Upper lobe of right lung (tissue), 1 donor: ENCODE measurements around the gene IGF2BP3. TPM values are rescaled to one million over a fixed set of nuclear protein-coding genes. Genes with fewer than 3 reads are reported as not detected.

Experiments used
- ATAC-seq: fragments of 200-7000 bp; cut with Tn5 transposase; one replicate; pipeline ENCODE4 v1.9.1; 2020; ENCODE audit warnings: mild to moderate bottlenecking, moderate library complexity
- DNase-seq: peaks from one replicate; pipeline ENCODE4 v3.0.0-alpha.2; 2020
- H3K27ac ChIP-seq: fragments of 200-600 bp; one replicate; pipeline ENCODE4 v1.8.0; 2022
- H3K27me3 ChIP-seq: fragments of 200-600 bp; one replicate; pipeline ENCODE4 v1.8.0; 2022; ENCODE audit warnings: mild to moderate bottlenecking
- H3K36me3 ChIP-seq: fragments of 200-600 bp; one replicate; pipeline ENCODE4 v1.8.0; 2022
- H3K4me1 ChIP-seq: fragments of 200-600 bp; one replicate; pipeline ENCODE4 v1.8.0; 2022
- H3K4me3 ChIP-seq: fragments of 200-600 bp; one replicate; pipeline ENCODE4 v1.8.0; 2022; ENCODE audit warnings: mild to moderate bottlenecking
- H3K9me3 ChIP-seq: fragments of 200-600 bp; one replicate; pipeline ENCODE4 v1.8.0; 2022
- CTCF ChIP-seq: fragments of 200-600 bp; IDR thresholded peaks from one replicate; pipeline ENCODE4 v1.8.0; 2022; ENCODE audit warnings: antibody characterized with exemption
- intact Hi-C: fragments of 100-400 bp; cut with DNase I; formaldehyde crosslinking; loops from one replicate; pipeline ENCODE4 v1.11.0; 2022
- total RNA-seq: library from RNA; stranded (reverse); fragmentation: NEBNext Ultra II Directional; extraction: Animal tissue kit (Norgen Biotek cat#: 25700); gene quantifications from one replicate; pipeline ENCODE4 v1.2.1, GENCODE V29; 2021
- donor health status: DM: no; HTN: yes; CAD: no; lungs with severe emphysema.

IGF2BP3 gene
- total RNA-seq, 1 donor from 2014 or later, result 3.3 TPM

DNA sequence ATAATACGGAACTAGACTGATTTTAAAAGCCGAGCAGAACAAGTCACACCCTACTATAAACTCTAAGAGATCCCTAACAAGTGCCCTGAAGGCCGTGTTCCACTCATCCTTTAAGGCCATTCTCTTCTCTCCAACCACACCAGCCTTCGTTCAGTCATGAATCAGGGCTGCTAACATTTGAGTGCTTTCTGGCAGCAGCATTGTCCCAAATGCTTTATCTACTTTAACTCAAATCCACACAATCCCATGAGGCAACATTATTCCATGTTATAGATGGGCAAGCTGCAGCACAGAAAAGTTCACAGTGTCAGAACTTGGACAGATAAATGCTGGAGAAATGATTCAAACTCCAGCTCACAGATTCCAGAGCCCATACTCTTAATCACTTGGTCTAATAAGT lies 97.7 kb downstream of the IGF2BP3 start:
- no peaks in the 10 kb centered on the region for H3K4me1 ChIP-seq
- no peaks in the 10 kb centered on the region for H3K9me3 ChIP-seq
- DNase-seq, result no peak
- no peak for ATAC-seq
- H3K27me3 ChIP-seq, result no peaks in the 10 kb centered on the region
- no peak overlapping the region for H3K4me3 ChIP-seq
- H3K27ac ChIP-seq, result no peak overlapping the region
- no peaks in the 10 kb centered on the region for H3K36me3 ChIP-seq
- no peak for TF ChIP-seq CTCF
- intact Hi-C loops, result no loop called here

- ATAC-seq (no peak), DNase-seq (no peak)
- no peaks in the 10 kb centered on the region for H3K9me3 ChIP-seq
- no peak overlapping the region for H3K27ac ChIP-seq
- no peak overlapping the region for H3K4me3 ChIP-seq
- H3K27me3 ChIP-seq, result no peaks in the 10 kb centered on the region
- no peak for TF ChIP-seq CTCF
- H3K4me1 ChIP-seq, result no peaks in the 10 kb centered on the region
- no peaks in the 10 kb centered on the region for H3K36me3 ChIP-seq
- intact Hi-C loops, result no loop called here
These were observed 98.6 kb downstream of the IGF2BP3 start for GRCh38 chr7:23371654-23372053.

- no peaks in the 10 kb centered on the region for H3K4me1 ChIP-seq
- no peaks in the 10 kb centered on the region for H3K9me3 ChIP-seq
- DNase-seq (no peak), ATAC-seq (no peak)
- intact Hi-C loops, result no loop called here
- H3K27me3 ChIP-seq, result no peaks in the 10 kb centered on the region
- H3K36me3 ChIP-seq, result no peaks in the 10 kb centered on the region
- TF ChIP-seq CTCF, result no peak
- H3K4me3 ChIP-seq, result no peak overlapping the region
- H3K27ac ChIP-seq, result no peak overlapping the region
These were observed 100.4 kb downstream of the IGF2BP3 start for GRCh38 chr7:23369695-23370404.

- Histone ChIP-seq H3K27ac (no peak overlapping the region), H3K9me3 (no peaks in the 10 kb centered on the region), H3K36me3 (no peaks in the 10 kb centered on the region), H3K4me1 (no peaks in the 10 kb centered on the region), H3K27me3 (no peaks in the 10 kb centered on the region), H3K4me3 (no peak overlapping the region)
- no peak for TF ChIP-seq CTCF
- DNase-seq (no peak), ATAC-seq (no peak)
- intact Hi-C loops, result no loop called here
These were observed 101.2 kb downstream of the IGF2BP3 start for GRCh38 chr7:23369100-23369499.

DNA sequence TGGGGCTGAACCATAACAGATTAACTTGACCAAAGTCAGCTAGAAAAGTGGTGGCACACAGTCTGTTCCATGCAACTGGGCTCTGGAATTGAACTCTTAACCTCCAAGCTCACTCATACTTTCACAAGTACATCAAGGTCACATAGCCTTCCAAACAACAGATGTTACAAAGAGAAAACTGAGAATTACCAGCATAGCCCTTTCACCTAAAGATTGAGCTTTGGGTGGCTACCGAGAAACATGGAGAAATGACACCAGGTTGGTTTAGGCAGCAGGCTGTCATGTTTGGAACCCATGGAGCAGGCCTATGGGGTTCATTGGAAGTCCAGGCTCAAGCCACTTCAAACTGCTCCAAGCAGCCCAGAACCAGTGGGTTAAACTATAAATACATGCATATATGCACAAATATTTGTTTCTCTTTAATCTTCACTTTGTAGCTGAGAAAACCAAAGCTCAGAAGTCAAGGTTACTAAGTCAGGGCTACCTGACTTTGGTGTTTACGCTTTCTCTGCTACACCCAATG lies 112.1 kb downstream of the IGF2BP3 start:
- H3K9me3 ChIP-seq, result no peaks in the 10 kb centered on the region
- H3K27me3 ChIP-seq, result no peaks in the 10 kb centered on the region
- H3K4me1 ChIP-seq, result peaks cover 12% of the 10 kb centered on the region
- no peak for TF ChIP-seq CTCF
- intact Hi-C loops, result no loop called here
- ATAC-seq (no peak), DNase-seq (no peak)
- H3K4me3 ChIP-seq, result no peak overlapping the region
- H3K36me3 ChIP-seq, result no peaks in the 10 kb centered on the region
- no peak overlapping the region for H3K27ac ChIP-seq
